Measurements from ENCODE around the gene CTTNBP2NL. TPM values are rescaled to one million over a fixed set of nuclear protein-coding genes. Genes with fewer than 3 reads are reported as not detected.
"Not testable (repeated sequence)": the region's sequence is repeated elsewhere in the genome, so short reads cannot be mapped to it uniquely, and the experiment has no call there.

Gene CTTNBP2NL
- total RNA-seq, 4 donors from 2014 or later = 25.9 to 59.4 (median 49.3) TPM

DNA sequence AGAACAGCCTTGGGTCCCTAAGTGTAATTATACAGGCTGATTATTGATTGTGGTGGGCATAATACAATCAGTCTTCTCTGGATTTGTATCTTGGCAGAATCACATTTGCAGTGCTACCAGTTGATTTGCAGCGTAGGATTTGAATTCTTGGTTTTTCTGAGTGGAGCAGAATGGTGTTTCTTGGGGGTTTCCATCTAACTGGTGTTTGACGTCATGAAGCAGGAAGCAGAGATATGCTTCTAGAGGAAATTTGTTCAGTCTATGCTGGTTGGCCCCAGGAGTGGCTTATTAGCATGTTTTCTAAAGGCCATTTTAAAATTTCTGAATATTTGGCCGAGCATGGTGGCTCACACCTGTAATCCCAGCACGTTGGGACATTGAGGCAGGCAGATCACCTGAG is 3.4 kb downstream of the CTTNBP2NL start:
- Histone ChIP-seq H3K4me1 (peaks cover 65% of the 10 kb centered on the region), H3K4me3 (no peak overlapping the region), H3K9me3 (no peaks in the 10 kb centered on the region), H3K27ac (no peak overlapping the region), H3K27me3 (no peaks in the 10 kb centered on the region), H3K36me3 (no peaks in the 10 kb centered on the region)
- TF ChIP-seq POLR2A (IDR thresholded peaks at IDR 0.05) (no peak), POLR2AphosphoS5 (IDR thresholded peaks at IDR 0.05) (no peak), EP300 (IDR thresholded peaks at IDR 0.05) (no peak)
- TF ChIP-seq, protein P1, sequence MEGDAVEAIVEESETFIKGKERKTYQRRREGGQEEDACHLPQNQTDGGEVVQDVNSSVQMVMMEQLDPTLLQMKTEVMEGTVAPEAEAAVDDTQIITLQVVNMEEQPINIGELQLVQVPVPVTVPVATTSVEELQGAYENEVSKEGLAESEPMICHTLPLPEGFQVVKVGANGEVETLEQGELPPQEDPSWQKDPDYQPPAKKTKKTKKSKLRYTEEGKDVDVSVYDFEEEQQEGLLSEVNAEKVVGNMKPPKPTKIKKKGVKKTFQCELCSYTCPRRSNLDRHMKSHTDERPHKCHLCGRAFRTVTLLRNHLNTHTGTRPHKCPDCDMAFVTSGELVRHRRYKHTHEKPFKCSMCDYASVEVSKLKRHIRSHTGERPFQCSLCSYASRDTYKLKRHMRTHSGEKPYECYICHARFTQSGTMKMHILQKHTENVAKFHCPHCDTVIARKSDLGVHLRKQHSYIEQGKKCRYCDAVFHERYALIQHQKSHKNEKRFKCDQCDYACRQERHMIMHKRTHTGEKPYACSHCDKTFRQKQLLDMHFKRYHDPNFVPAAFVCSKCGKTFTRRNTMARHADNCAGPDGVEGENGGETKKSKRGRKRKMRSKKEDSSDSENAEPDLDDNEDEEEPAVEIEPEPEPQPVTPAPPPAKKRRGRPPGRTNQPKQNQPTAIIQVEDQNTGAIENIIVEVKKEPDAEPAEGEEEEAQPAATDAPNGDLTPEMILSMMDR (IDR thresholded peaks at IDR 0.05) = no peak
- 85% methylated on average over 4 of the region's 4 CpGs for WGBS
- DNase-seq (ENCODE audit: low spot score in 2 of 2) = no peak

DNA sequence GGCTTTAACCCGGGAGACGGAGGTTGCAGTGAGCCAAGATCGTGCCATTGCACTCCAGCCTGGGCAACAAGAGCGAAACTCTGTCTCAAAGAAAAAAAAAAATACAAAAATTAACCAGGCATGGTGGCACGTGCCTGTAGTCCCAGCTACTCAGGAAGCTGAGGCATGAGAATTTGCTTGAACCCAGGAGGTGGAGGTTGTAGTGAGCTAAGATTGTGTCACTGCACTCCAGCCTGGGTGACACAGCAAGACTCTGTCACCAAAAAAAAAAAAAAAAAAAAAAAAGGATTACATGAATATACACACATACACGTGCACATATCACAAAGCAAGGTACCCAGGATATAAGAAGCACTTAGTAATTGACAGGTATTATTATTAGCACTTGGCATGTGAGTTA is 4.7 kb downstream of the CTTNBP2NL start:
- H3K4me1 ChIP-seq = peaks cover 65% of the 10 kb centered on the region
- H3K9me3 ChIP-seq; H3K4me3 ChIP-seq; H3K27me3 ChIP-seq; H3K27ac ChIP-seq; H3K36me3 ChIP-seq; DNase-seq (ENCODE audit: low spot score in 2 of 2): not testable (repeated sequence)
- 79% methylated on average over 6 of the region's 6 CpGs for WGBS

DNA sequence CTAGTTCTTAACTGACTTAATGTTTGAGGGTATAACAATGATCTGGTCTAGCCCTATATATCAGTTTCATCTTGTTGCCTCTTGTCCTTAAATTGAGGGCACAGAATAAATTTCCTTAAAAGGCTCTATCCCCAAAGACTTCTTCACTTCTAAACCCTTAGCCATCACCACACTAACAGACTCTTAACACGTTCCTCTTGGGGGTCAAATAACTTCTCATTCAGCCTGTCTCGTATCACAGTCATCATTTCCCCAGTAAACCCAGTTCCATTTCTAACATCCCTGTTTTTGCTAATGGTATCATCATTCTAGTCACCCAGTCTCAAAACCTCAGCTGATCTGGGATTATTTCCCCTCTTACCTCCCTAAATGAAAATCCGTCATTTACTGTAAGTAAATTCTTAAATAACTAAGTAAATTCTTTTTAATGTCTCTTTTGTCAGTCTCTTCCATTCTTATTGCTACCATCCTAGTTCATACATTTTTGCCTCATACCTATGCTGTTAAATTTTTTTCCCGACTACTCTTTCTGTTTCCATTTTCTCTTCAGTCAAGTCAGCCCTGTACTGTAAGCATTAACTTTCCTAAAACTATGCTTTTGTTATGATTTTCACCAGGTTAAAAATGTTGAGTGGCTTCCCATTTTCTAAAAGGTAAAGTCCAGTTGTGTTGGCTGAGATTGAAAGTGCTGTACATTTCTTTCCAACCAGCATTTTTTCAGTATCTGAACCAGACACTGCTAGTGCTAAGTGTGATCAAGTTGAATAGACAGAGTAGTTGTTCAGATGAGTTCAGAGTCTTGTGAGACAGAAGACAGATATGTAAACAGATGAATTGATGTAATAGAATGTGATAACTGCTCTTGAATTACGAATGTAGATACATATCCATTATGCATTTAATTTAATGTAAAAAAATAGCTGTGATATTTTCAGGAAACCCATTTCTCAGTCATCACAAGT is 6.9 kb downstream of the CTTNBP2NL start:
- TF ChIP-seq POLR2A (IDR thresholded peaks at IDR 0.05) (no peak), POLR2AphosphoS5 (IDR thresholded peaks at IDR 0.05) (no peak), EP300 (IDR thresholded peaks at IDR 0.05) (no peak)
- TF ChIP-seq, protein P1 (IDR thresholded peaks at IDR 0.05) = no peak
- Histone ChIP-seq H3K4me1 (peaks cover 55% of the 10 kb centered on the region), H3K4me3 (no peak overlapping the region), H3K27me3 (no peaks in the 10 kb centered on the region), H3K27ac (no peak overlapping the region), H3K9me3 (no peaks in the 10 kb centered on the region), H3K36me3 (no peaks in the 10 kb centered on the region)
- WGBS = 89% methylated on average over 5 of the region's 5 CpGs
- no peak for DNase-seq (ENCODE audit: low spot score in 2 of 2)

DNA sequence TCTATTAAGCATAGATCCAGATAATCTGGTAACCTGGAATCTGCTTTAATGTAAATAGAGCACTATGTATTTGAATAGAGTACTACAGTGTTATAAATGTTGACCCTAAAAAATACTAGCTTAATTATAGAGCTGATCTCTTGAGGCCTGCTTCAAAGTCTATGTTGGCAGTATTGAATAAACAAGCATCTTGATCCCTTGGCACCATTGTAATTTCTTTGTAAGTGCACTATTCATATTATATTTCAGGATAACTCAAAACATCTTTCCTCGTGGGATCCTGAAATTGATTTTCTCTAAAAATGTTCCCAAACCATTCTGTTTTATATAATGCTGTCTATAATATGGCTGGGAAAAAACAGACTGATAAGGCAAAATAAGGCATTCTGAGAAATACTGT is 10.8 kb downstream of the CTTNBP2NL start:
- Histone ChIP-seq H3K36me3 (peaks cover under 1% of the 10 kb centered on the region), H3K27ac (no peak overlapping the region), H3K4me3 (no peak overlapping the region), H3K27me3 (no peaks in the 10 kb centered on the region), H3K9me3 (no peaks in the 10 kb centered on the region), H3K4me1 (peaks cover 39% of the 10 kb centered on the region)
- 69% methylated on average over 1 of the region's 1 CpG for WGBS
- no peak for DNase-seq (ENCODE audit: low spot score in 2 of 2)
- no peak for TF ChIP-seq POLR2A (IDR thresholded peaks at IDR 0.05)
- no peak for TF ChIP-seq EP300 (IDR thresholded peaks at IDR 0.05)
- TF ChIP-seq, protein P1 (IDR thresholded peaks at IDR 0.05) = no peak
- no peak for TF ChIP-seq POLR2AphosphoS5 (IDR thresholded peaks at IDR 0.05)

DNA sequence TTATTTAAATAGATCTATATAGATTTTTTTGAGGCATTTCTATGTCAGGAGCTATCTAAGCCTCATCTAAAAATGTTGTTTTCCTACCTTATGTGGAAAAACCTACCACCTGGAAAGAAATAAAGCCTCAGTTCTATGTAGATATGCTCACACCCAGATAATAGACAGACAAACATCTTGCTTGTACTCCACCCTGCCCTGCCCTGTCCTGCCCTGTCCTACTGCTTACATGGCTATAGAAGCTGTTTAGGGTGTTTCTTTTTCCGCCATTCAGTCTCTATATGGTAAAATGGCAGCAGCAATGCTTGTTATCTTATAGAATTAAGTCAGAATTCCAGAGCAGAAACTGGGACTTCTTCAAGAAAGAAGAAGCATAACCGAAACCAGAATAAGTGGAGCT is 13.4 kb downstream of the CTTNBP2NL start:
- Histone ChIP-seq H3K27ac (no peak overlapping the region), H3K36me3 (peaks cover 21% of the 10 kb centered on the region), H3K27me3 (no peaks in the 10 kb centered on the region), H3K4me3 (no peak overlapping the region), H3K4me1 (peaks cover 25% of the 10 kb centered on the region), H3K9me3 (no peaks in the 10 kb centered on the region)
- WGBS = 76% methylated on average over 2 of the region's 2 CpGs
- no peak for DNase-seq (ENCODE audit: low spot score in 2 of 2)
- no peak for TF ChIP-seq POLR2A (IDR thresholded peaks at IDR 0.05)
- TF ChIP-seq, protein P1 (IDR thresholded peaks at IDR 0.05) = no peak
- TF ChIP-seq POLR2AphosphoS5 (IDR thresholded peaks at IDR 0.05) = no peak
- no peak for TF ChIP-seq EP300 (IDR thresholded peaks at IDR 0.05)

All from suprapubic skin (tissue), 4 donors.